HepG2 (cell line): ENCODE measurements around the gene GBP3. TPM values are rescaled to one million over a fixed set of nuclear protein-coding genes. Genes with fewer than 3 reads are reported as not detected.

ENCODE experiments used
- AHR ChIP-seq: IDR thresholded peaks from 2 replicates; pipeline ENCODE4 v1.6.1; 2018; ENCODE audit warnings: missing genetic modification reagents, missing compliant biosample characterization
- CCAR2 ChIP-seq: fragments of 200-400 bp; formaldehyde crosslinking; optimal IDR thresholded peaks from 2 replicates; pipeline ENCODE3; 2018; ENCODE audit warnings: low read depth, mild to moderate bottlenecking, low read length, moderate library complexity
- HCFC1 ChIP-seq: fragments of 150-350 bp; IDR thresholded peaks from 2 replicates; pipeline ENCODE4 v1.6.1; 2014; ENCODE audit warnings: low read depth, low read length
- HDAC1 ChIP-seq: sonication (generic); formaldehyde crosslinking; IDR thresholded peaks from 2 replicates; pipeline ENCODE4 v1.5.1; 2020; ENCODE audit warnings: mild to moderate bottlenecking, missing genetic modification reagents
- HMG20B ChIP-seq: conservative IDR thresholded peaks from 2 replicates; pipeline ENCODE4 v1.6.1; 2016; ENCODE audit warnings: missing genetic modification reagents, missing compliant biosample characterization
- KDM3A ChIP-seq: IDR thresholded peaks from 2 replicates; pipeline ENCODE4 v1.6.1; 2018; ENCODE audit warnings: low read depth, missing compliant biosample characterization
- MAFK ChIP-seq, 2 experiments: IDR thresholded peaks in 1 of 2; conservative IDR thresholded peaks in 1 of 2; 2 replicates each; pipeline ENCODE4 v1.6.1; 2011; ENCODE audit warnings: improper control_type of control experiment in 2 of 2, low read length in 2 of 2
- PHF21A ChIP-seq: sonication (generic); formaldehyde crosslinking; IDR thresholded peaks from 2 replicates; pipeline ENCODE4 v1.5.0; 2020; ENCODE audit warnings: mild to moderate bottlenecking, missing genetic modification reagents
- POGZ ChIP-seq: sonication (generic); formaldehyde crosslinking; IDR thresholded peaks from 2 replicates; pipeline ENCODE4 v1.4.0; 2020; ENCODE audit warnings: mild to moderate bottlenecking, missing genetic modification reagents
- RORA ChIP-seq: sonication (generic); formaldehyde crosslinking; IDR thresholded peaks from 2 replicates; pipeline ENCODE4 v1.5.0; 2020; ENCODE audit warnings: mild to moderate bottlenecking, missing genetic modification reagents, moderate library complexity
- STAG1 ChIP-seq: sonication (generic); formaldehyde crosslinking; IDR thresholded peaks from 2 replicates; pipeline ENCODE4 v1.4.0; 2020; ENCODE audit warnings: missing genetic modification reagents
- TP53 ChIP-seq: sonication (generic); formaldehyde crosslinking; conservative IDR thresholded peaks from 2 replicates; pipeline ENCODE4 v1.4.0; 2020; ENCODE audit warnings: missing genetic modification reagents
- ZNF224 ChIP-seq: sonication (generic); formaldehyde crosslinking; IDR thresholded peaks from 2 replicates; pipeline ENCODE4 v1.5.0; 2020; ENCODE audit warnings: mild to moderate bottlenecking, missing genetic modification reagents
- ZNF441 ChIP-seq: sonication (generic); formaldehyde crosslinking; IDR thresholded peaks from 2 replicates; pipeline ENCODE4 v1.7.0; 2021; ENCODE audit warnings: missing genetic modification reagents, borderline replicate concordance
- ZNF709 ChIP-seq: sonication (generic); formaldehyde crosslinking; IDR thresholded peaks from 2 replicates; pipeline ENCODE4 v1.5.0; 2020; ENCODE audit warnings: mild to moderate bottlenecking, missing genetic modification reagents
- ZNF878 ChIP-seq: sonication (generic); formaldehyde crosslinking; IDR thresholded peaks from 2 replicates; pipeline ENCODE4 v1.8.1; 2023; ENCODE audit warnings: mild to moderate bottlenecking, missing genetic modification reagents, moderate library complexity
- polyA plus RNA-seq, 8 experiments: library from polyadenylated mRNA; depleted of rRNA in 3 of 8; stranded (reverse) in 7 of 8; unstranded in 1 of 8; fragments of >200 nt; fragmentation: Illumina TruSeq in 4 of 8; extraction: Trizol in 4 of 8; gene quantifications; 2 replicates each; pipeline versions ENCODE4 v1.2.1 to v1.2.3, GENCODE V29; 2011 to 2016; ENCODE audit warnings: low read depth in 4 of 8, missing spikeins in 1 of 8, mixed read lengths in 1 of 8; ENCODE audit not compliant: insufficient read depth in 1 of 8
- total RNA-seq, 5 experiments: library from RNA; depleted of rRNA; stranded (reverse); fragments of >200 nt; fragmentation: Illumina TruSeq; extraction: Trizol; gene quantifications; 2 replicates each; pipeline ENCODE4 v1.2.3, GENCODE V29; 2016; ENCODE audit warnings: low read depth in 1 of 5
- TF ChIP-seq, protein P1 (sequence below): sonication (generic); formaldehyde crosslinking; IDR thresholded peaks from 2 replicates; pipeline ENCODE4 v1.8.0; 2022; ENCODE audit warnings: missing genetic modification reagents, mild to moderate bottlenecking, inconsistent platforms, borderline replicate concordance
- TF ChIP-seq, protein P2 (sequence below): sonication (generic); formaldehyde crosslinking; IDR thresholded peaks from 2 replicates; pipeline ENCODE4 v1.8.1; 2023; ENCODE audit warnings: mild to moderate bottlenecking, missing genetic modification reagents
- TF ChIP-seq, protein P3 (sequence below): sonication (generic); formaldehyde crosslinking; IDR thresholded peaks from 2 replicates; pipeline ENCODE4 v1.4.0; 2020; ENCODE audit warnings: missing genetic modification reagents
- TF ChIP-seq, protein P4 (sequence below): sonication (generic); formaldehyde crosslinking; IDR thresholded peaks from 2 replicates; pipeline ENCODE4 v1.5.0; 2020; ENCODE audit warnings: missing genetic modification reagents, mild to moderate bottlenecking, borderline replicate concordance
- TF ChIP-seq, protein P5 (sequence below): sonication (generic); formaldehyde crosslinking; conservative IDR thresholded peaks from 2 replicates; pipeline ENCODE4 v1.8.1; 2023; ENCODE audit warnings: missing genetic modification reagents
- TF ChIP-seq, protein P6 (sequence below): sonication (generic); formaldehyde crosslinking; IDR thresholded peaks from 2 replicates; pipeline ENCODE4 v1.5.0; 2020; ENCODE audit warnings: mild to moderate bottlenecking, missing genetic modification reagents, moderate library complexity

The GBP3 gene
- total and polyA plus RNA-seq, 2 of the 13 experiments (the other 11 are each of a cell fraction or from before 2014, with no cell fraction given) = 0.16 to 0.46 TPM

DNA sequence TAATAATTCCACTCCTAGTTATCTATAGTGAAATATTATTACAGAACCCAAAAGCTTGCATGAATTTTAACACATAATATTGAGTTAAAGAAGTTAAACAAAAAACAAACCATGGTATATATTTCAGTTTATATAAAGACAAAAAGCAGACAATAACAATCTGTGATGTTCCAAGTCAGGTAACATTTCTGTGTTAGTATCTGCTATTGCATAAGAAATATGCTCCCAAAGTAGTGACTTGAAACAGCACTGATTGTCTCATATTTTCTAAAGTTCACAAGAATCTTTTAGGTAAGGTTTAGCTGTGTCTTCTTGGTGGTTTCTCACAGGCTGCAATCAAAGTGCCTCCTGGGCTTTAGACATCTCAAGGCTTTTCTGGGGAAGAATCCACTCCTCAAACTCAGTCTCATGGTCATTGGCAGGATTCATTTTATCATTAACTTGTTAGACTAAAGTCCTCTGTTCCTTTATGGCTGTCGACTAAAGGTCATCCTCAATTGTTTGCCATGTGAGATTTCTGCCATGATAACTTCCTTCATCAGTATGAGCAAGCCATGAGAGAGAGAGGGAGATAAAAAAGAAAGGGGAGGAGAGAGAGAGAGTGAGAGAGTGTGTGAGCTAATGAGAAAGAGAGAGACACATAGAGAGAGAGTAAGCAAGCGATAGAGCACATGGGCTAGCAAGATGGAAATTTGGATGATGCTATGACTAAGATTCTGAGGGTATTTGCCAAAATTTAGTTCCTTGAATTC is 22.5 kb upstream of the GBP3 start (continued):
- TF ChIP-seq, protein P1, sequence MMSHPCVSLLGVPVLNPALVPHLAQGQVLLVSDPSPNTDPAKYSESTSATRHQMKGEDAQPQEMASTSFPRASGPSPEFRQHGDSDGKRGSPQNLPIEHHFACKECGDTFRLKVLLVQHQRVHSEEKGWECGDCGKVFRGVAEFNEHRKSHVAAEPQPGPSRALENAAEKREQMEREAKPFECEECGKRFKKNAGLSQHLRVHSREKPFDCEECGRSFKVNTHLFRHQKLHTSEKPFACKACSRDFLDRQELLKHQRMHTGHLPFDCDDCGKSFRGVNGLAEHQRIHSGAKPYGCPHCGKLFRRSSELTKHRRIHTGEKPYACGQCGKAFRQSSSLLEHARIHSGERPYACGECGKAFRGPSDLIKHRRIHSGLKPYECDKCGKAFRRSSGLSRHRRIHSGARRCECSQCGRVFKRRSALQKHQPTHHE (CRISPR knock-in tag) = no peak
- no peak for TF ChIP-seq ZNF709
- TF ChIP-seq AHR = no peak
- 0 out of 2 replicates have a peak, but pooled peaks have one; percentile 28 for TF ChIP-seq ZNF441
- TF ChIP-seq HCFC1 = no peak
- peak; percentile 63; the same call in 1 of the 2 replicates for TF ChIP-seq PHF21A (CRISPR knock-in tag)
- TF ChIP-seq, protein P2, sequence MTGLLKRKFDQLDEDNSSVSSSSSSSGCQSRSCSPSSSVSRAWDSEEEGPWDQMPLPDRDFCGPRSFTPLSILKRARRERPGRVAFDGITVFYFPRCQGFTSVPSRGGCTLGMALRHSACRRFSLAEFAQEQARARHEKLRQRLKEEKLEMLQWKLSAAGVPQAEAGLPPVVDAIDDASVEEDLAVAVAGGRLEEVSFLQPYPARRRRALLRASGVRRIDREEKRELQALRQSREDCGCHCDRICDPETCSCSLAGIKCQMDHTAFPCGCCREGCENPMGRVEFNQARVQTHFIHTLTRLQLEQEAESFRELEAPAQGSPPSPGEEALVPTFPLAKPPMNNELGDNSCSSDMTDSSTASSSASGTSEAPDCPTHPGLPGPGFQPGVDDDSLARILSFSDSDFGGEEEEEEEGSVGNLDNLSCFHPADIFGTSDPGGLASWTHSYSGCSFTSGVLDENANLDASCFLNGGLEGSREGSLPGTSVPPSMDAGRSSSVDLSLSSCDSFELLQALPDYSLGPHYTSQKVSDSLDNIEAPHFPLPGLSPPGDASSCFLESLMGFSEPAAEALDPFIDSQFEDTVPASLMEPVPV (CRISPR knock-in tag) = no peak
- TF ChIP-seq MAFK (conservative IDR thresholded peaks at IDR 0.05 in 1 of 2, IDR thresholded peaks at IDR 0.05 in 1 of 2; ENCODE audit: low read length in 2 of 2) = no peak
- TF ChIP-seq, protein P3, sequence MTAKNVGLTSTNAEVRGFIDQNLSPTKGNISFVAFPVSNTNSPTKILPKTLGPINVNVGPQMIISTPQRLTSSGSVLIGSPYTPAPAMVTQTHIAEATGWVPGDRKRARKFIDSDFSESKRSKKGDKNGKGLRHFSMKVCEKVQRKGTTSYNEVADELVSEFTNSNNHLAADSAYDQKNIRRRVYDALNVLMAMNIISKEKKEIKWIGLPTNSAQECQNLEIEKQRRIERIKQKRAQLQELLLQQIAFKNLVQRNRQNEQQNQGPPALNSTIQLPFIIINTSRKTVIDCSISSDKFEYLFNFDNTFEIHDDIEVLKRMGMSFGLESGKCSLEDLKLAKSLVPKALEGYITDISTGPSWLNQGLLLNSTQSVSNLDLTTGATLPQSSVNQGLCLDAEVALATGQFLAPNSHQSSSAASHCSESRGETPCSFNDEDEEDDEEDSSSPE (CRISPR knock-in tag) = 0 out of 2 replicates have a peak, but pooled peaks have one; percentile 13
- no peak for TF ChIP-seq STAG1 (CRISPR knock-in tag)
- TF ChIP-seq CCAR2 = no peak
- TF ChIP-seq ZNF224 (CRISPR knock-in tag) = no peak
- no peak for TF ChIP-seq TP53 (CRISPR knock-in tag)
- no peak for TF ChIP-seq KDM3A (CRISPR knock-in tag)
- peak; percentile 92 for TF ChIP-seq POGZ (CRISPR knock-in tag)
- no peak for TF ChIP-seq RORA
- TF ChIP-seq, protein P4, sequence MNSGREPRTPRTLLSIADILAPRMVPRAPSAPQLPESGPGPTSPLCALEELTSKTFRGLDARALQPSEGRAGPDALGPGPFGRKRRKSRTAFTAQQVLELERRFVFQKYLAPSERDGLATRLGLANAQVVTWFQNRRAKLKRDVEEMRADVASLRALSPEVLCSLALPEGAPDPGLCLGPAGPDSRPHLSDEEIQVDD (CRISPR knock-in tag) = no peak
- TF ChIP-seq ZNF878 (CRISPR knock-in tag) = peak; percentile 53; the same call in 1 of the 2 replicates
- peak; percentile 66 for TF ChIP-seq HMG20B
- TF ChIP-seq HDAC1 (CRISPR knock-in tag) = peak; percentile 66; the same call in 1 of the 2 replicates
- TF ChIP-seq, protein P5, sequence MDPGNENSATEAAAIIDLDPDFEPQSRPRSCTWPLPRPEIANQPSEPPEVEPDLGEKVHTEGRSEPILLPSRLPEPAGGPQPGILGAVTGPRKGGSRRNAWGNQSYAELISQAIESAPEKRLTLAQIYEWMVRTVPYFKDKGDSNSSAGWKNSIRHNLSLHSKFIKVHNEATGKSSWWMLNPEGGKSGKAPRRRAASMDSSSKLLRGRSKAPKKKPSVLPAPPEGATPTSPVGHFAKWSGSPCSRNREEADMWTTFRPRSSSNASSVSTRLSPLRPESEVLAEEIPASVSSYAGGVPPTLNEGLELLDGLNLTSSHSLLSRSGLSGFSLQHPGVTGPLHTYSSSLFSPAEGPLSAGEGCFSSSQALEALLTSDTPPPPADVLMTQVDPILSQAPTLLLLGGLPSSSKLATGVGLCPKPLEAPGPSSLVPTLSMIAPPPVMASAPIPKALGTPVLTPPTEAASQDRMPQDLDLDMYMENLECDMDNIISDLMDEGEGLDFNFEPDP (CRISPR knock-in tag) = no peak
- TF ChIP-seq, protein P6, sequence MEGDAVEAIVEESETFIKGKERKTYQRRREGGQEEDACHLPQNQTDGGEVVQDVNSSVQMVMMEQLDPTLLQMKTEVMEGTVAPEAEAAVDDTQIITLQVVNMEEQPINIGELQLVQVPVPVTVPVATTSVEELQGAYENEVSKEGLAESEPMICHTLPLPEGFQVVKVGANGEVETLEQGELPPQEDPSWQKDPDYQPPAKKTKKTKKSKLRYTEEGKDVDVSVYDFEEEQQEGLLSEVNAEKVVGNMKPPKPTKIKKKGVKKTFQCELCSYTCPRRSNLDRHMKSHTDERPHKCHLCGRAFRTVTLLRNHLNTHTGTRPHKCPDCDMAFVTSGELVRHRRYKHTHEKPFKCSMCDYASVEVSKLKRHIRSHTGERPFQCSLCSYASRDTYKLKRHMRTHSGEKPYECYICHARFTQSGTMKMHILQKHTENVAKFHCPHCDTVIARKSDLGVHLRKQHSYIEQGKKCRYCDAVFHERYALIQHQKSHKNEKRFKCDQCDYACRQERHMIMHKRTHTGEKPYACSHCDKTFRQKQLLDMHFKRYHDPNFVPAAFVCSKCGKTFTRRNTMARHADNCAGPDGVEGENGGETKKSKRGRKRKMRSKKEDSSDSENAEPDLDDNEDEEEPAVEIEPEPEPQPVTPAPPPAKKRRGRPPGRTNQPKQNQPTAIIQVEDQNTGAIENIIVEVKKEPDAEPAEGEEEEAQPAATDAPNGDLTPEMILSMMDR (CRISPR knock-in tag) = no peak
